HG03025 (cell line): ENCODE data around the gene LRRC36.

Source experiments
- ATAC-seq: cut with Tn5 transposase; IDR thresholded peaks from one replicate; pipeline ENCODE4 v1.9.1; 2021; ENCODE audit warnings: mild to moderate bottlenecking, moderate library complexity; ENCODE audit not compliant: unreplicated experiment, low FRiP score

LRRC36 gene

GRCh38 chr16:67421030-67421429 is 94.4 kb downstream of the LRRC36 start:
- ATAC-seq, result no peak

- ATAC-seq, result no peak
Measured at GRCh38 chr16:67423015-67423414, 96.4 kb downstream of the LRRC36 start.

DNA sequence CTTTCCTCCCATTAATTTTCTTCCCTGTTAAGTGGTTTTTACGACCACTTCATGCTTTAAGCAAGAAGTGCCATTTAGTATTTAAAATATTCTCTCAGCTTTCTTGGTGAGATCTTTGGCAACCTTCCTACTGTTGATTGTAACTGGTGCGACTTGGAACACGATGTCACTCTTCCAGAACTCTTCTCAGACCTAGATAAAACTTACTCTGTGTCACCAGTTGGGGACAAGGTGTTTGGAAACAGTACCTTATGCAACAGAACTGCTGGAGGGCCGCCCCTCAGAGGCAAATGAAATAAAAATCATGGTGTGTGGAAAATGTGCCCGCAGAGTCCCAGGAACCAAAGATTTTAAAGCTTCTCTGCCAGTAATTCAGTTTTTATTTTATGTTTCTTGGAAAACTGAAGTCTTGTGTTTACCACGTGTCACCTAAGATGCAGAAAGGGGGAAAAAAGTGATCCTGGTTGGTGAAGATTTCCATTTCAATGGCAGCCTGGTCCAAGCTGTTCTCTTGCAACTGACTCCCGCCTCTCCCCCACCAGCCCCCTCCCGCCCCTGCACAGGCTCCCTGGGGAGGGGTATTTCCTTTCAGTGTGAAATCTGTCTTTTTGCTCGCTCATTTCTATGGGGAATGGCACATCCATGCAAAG is 97.1 kb downstream of the LRRC36 start:
- no peak for ATAC-seq

GRCh38 chr16:67424261-67424615 is 97.6 kb downstream of the LRRC36 start:
- no peak for ATAC-seq

- ATAC-seq, result no peak
Measured at GRCh38 chr16:67425061-67425460, 98.4 kb downstream of the LRRC36 start.

DNA sequence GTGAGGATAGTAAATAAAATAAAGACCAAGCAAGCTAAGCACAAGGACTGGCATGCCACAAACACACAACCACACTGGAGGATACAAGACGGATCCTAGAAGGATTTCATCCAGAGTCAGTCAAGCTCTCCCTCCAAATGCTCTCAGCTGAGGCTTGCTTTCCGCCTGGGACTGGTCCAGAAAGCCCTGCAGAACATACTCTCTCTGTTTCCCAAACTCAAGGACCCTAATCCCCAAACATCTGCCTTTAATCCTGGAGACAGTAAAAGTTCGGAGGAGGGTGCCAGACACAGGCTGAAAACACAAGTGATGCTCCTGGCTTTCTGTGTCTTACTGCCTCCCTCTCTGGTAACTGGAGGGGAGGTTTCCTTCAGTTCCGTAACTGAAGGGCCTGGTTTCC is 99.0 kb downstream of the LRRC36 start:
- no peak for ATAC-seq

DNA sequence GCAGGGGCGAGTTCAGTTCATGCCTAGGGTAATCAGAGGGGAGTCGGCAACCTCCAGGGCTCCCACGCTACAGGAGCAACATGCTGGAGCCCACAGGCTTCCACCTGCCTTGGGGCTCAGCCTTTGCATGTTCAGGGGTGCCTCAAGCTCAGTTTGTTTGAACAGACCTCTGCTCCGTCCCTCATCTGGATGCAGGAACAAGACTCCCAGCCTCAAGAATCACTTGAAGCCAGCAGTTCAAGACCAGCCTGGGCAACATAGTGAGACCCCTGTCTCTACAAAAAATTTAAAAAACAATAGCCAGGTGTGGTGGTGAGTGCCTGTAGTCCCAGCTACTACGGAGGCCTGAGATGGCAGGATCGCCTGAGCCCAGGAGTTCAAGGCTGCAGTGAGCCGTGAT is 99.4 kb downstream of the LRRC36 start:
- ATAC-seq, result no peak

GRCh38 chr16:67426950-67427349 is 100.3 kb downstream of the LRRC36 start:
- no peak for ATAC-seq

DNA sequence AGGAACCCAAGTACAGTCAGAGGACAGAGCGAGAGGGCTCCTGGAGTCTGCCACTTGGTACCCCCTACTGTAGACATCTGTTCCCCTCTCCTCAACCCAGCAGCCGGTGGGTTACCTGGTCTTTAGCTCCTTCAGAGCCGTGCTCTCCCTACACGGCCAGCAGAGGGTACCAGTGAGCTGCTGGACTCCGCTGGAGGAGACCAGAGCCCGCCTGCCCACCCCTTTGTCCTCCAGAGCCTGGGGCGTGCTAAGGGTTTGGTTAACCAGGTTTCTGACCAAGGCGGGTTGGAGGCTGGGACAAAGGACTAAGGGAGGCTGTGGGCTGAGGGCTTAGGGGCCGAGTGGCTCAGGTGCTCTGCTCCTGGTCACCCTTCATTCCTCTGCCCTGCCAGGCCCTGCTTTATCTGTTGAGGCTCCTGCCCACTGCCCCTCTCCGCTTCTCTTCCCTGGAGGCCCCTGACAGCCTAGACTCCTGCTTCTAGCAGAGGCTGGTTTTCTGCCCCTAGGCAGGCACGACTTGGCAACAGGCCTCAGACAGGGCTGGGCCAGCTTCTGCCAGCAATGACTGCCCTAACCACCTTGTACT is 101.6 kb downstream of the LRRC36 start:
- no peak for ATAC-seq

- no peak for ATAC-seq
Measured at GRCh38 chr16:67429053-67429798, 102.6 kb downstream of the LRRC36 start.

DNA sequence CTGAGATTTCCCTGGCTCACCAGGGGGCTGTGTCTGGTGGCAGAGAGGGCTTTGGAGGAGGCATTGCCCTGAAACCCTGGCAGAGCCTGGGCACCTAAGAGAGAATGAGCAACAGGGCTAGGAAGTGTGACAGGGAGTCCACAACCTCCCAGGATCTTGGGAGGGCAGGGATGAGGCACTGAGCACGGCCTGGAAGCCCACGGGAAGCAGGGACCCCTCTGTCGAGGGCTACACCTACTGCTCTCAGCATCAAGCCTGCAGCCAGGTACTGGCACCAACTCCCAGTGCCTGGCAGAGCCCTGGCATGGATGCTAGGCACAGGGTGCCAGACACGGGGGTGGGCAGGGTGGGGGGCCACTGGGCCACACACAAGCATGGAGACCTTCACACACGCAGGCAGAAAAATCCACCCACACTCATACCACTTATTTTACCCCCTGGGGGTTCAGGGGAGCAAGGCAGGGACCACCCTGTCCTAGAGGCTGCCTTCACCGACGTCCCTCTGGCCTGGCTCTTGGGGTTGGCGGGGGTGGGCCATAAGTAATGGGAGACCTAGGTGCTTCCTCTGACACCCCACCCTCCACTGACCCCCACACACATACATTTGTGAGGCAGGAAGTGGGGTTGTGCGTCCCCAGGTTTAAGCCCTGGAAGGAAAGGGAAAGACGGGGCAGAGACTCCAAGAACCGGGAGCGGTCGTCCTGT is 103.3 kb downstream of the LRRC36 start:
- ATAC-seq, result no peak

DNA sequence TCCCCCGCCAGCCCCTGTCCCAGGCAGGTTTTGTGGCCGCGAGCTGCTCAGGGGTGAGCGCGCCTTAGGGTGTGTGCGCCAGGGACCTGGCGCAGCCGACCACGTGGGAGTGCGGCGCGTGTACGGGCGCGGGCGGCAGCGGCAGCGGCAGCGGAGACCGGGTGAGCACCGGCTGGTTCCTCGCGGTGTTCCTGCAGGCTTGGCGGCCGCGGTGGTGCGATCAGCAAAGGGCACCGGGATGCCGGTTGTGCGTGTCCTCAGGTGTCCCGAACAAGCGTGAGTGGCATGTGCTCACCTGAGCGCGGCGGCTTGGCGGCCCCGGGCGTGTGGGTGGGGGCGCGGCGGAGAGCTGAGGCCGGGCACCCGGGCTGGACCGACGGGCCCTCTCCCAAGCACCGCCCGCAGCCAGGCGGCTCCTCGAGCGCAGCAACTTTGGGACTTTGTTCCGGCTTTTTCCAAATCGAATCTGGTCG is 103.9 kb downstream of the LRRC36 start:
- no peak for ATAC-seq

GRCh38 chr16:67430977-67431774 is 104.6 kb downstream of the LRRC36 start, which contains the start of gene HSD11B2:
TSS of gene HSD11B2 (plus strand) at chr16:67431121. CDS start at chr16:67431249, 128 bp downstream.
- no peak for ATAC-seq

DNA sequence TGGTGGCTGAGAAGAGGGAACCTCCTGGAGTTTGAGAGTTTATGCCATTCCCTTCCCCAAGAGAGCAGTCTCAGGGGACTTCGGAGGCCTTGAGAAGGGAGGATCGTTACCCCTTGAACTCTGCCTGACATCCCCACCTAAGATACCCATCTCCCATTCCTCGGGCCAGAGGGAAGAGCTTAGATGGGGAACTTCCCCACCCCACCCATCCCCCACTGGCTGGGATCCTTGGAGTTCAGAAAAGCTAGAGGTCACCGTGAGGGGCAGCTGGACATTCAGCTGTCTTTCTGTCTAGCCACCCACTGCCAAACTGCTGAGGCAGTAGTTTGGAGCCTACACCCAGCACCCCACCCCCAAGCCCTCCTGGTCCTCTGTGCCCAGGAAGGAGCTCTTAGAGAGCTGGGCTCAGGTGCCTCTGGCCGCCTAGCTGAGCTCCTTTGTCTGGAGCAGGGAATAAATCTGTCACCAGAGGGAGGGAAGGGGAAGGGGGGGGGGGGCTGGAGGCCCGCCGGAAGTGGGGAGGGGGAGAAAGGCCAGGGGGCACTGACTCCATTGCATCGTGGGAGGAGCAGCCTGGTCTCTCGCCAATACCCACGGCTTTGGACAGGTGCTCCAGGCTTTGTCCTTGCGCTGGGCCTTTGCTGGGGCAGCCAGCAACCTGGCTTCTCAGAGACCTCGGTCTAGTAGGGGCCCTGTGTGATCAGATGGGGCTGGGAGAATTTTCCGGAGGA is 105.3 kb downstream of the LRRC36 start:
- ATAC-seq, result no peak

GRCh38 chr16:67432506-67432890 is 105.9 kb downstream of the LRRC36 start:
- ATAC-seq, result no peak

GRCh38 chr16:67433131-67433719 is 106.6 kb downstream of the LRRC36 start:
- no peak for ATAC-seq
